NCI-H2029 (cell line): ENCODE measurements around the gene PIK3CA.

Source experiments
- DNase-seq: peaks from one replicate; lab custom pipeline; 2025; lab: John Stamatoyannopoulos, UW

Gene PIK3CA

DNA sequence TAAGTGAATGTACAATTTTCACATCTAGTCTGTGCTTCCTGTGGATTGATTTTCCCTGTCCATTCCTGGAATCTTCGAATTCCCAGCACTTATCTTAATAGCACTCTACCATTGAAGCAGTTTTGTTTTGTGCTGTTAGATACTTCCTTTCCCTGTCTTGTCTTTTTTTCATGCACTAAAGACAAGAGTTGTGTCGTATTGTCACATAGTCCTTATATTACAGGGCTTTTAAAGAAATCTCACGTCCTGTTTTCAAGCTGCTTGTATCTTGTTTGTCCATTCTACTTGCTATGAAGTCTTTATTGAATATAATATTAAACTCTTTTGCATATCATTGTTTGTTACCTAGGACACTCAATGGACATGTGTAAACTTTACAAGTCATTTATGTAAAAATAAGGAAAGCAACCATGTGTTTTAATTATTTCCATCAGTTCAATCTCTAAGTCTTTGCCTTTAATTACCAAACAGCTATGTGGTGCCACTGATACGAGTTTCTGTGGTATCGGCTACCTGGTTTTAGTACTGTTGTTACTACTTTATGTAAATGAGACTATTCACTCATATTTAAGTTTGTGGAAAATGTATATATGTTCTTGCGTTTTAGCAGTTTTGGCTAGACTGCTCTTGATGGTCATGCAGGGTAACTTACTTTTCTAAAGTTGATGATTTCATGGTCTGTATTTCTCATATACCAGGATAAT is 10.3 kb downstream of the PIK3CA start:
- DNase-seq, result no peak

DNA sequence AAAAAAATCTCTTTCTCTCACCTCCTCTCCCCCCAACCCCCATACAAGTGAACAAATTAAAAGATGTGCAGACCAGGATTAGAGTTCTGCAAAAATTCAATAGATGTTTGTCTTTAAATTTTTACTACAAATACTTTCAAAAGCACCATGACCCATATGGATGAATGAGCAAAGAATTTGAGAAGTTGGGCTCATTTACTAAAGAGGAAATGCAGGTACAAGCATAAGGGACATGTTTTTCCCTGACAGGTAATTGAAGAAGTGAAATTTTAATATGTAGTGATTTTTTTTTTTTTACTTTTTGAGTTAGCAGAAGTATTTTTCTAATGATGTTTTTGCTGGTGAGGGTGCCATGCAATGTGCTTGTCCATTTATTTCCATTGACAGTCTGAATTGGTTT is 15.3 kb downstream of the PIK3CA start:
- no peak for DNase-seq

DNA sequence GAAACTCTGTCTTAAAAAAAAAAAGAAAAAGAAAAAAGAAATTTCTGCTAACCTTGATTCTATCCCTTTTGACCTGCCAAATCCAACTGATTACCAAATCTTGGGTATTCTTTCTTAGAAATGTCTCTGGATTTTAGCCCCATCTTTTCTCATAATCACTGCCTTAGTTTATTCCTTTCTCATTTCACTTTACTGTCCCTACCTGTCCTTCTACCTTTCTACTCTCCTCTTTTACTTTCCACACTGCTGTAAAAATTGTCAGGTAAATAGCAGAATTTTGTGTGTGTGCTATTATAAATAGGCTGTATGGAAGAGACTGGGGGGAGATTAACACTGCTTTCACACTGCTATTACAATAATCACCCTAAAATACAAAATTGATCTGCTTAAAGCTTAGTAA is 16.7 kb downstream of the PIK3CA start:
- no peak for DNase-seq

DNA sequence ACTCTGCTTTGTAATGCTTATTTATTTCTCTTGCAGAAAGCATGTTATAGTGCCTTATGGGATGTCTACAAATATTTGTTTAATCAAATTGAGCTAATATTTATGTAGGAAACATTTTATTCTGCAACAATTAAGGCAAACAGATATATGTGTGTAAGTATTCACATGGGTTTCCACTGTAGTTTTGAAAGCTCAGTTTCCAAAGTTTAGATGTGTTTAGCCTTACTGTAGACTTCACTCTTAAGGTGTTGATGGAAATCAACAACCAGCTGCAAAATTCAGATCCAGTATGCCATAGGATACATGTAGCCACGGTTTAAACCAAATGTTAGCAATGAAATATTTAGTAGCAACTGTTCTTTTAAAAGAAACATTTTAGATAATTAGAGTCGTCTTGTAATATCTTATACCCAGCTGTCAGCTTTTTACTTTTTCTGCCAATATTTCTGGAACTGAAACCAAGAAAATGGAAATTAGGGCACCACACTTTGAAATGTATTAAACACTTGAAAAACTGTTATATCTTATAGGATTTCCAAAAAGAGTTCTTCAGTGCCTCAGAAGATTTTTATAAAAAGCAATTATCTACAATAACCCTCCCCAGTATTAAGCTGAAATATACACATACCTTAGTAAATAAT is 18.5 kb downstream of the PIK3CA start:
- no peak for DNase-seq

DNA sequence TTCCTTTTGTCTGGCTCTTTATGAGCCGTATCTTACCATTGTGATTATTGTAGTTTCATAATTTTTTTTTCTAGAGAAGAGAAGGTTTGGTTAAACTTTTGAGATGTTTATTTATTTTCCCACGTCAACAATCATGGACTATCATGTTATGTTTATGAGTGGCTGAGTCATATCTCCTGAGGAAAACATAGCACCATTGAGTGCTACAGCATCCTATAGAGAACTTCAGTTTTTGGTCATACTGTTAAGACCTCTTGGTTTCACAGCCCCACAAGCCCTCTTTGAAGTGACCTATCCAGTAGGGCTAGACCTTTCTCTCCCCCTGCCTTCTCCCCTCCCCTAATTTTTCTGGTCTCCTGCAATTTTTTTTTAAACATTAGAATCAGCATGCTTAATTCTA is 20.8 kb downstream of the PIK3CA start:
- DNase-seq, result no peak

DNA sequence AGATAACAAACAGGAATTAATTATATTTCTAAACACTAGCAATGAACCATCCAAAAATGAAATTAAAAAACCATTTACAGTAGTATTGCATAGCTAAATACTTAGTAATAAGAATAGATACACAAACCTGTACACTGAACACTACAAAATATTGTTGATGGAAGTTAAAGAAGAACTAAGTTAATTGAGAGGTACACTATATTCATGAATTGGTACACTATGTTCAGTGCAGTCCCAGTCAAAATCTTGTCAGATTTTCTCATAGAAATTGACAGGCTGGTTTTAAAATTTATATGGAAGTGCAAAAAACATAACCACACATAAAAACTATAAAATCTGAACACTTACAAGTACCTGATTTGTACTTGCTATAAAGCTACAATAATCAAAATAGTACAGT is 24.4 kb downstream of the PIK3CA start:
- no peak for DNase-seq

DNA sequence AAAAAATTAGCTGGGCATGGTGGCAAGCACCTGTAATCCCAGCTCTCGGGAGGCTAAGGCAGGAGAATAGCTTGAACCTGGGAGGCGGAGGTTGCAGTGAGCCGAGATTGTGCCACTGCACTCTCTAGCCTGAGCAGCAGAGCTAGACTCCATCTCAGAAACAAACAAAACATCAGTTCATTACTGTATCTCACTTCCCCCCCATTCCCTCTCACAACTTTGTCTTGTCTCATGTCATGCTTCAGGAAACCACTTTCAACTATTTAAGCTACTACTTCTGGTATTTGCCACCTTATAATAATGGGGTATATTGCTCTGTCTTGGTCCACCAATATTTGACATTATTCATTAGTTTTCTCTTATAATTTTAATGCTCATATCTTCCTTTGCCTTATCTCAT is 26.2 kb downstream of the PIK3CA start:
- no peak for DNase-seq

DNA sequence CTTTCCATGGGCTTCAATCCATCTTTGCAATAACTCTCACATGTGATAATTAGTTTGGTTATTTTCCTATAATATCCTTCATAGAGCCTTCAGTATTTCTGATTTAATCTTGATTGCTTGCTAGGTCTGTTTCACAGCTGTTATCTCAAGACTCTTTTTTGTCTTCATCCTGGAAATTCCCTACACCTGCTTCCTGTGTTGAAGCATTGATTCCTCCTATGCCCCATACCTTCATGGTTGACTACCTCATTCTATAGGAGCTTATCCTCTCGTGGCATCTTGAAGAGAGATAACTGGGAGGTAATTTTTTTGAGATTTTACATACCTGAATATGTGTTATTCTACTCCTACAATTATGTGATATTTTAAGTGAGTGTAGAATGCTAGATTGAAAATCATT is 26.7 kb downstream of the PIK3CA start:
- DNase-seq, result no peak

DNA sequence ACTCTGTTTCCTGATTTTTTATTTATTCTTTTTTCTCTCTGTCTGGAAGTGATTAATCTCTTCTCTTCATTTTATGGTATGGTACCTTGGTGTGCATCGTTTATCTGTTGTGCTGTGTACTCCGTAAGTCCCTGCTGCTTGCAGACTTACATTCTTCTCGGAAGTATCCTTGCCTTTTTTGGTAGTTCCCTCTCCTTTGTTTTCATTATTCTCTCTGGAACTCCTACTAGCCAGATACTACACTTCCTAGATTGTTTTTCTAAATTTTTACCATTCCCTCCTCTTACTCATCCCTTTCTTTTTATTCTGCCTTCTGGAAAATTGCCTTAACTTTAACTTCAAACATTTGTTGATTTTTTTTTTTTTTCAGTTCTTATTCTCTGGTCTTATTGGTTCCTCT is 27.2 kb downstream of the PIK3CA start:
- no peak for DNase-seq

DNA sequence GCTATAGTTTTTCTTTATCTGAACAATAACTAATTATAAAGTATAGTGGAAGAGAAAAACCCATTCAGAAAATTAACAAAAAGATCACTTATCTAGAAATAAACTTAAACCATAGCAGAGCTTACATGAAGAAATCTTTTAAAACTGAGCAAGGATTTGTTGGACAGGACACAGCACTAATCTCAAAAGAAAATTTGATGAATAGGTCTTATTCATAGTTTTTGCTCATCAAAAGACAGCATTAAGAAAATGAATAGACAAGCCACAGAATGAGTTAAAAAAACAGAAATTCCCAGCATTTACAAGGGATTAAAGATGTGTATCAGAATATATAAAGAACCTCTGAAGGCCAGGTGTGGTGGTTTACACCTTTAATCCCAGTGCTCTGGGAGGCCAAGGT is 29.5 kb downstream of the PIK3CA start:
- no peak for DNase-seq

DNA sequence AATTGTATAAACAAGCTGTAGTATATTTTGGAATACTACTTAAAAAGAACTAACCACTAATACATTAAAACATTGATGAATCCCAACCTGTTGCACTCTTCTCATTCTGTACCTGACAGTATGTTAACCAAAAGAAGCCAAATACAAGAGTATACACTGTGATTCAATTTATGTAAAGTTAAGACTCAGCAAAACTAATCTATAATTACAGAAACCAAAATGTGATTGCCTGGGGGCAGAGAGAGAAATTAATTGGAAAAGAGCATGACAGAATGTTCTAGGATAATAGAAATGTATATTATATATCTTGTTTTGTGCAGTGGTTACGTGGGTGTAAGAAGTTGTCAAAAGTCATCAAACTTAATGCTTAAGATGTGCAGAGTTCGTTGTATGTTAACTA is 31.1 kb downstream of the PIK3CA start:
- no peak for DNase-seq

DNA sequence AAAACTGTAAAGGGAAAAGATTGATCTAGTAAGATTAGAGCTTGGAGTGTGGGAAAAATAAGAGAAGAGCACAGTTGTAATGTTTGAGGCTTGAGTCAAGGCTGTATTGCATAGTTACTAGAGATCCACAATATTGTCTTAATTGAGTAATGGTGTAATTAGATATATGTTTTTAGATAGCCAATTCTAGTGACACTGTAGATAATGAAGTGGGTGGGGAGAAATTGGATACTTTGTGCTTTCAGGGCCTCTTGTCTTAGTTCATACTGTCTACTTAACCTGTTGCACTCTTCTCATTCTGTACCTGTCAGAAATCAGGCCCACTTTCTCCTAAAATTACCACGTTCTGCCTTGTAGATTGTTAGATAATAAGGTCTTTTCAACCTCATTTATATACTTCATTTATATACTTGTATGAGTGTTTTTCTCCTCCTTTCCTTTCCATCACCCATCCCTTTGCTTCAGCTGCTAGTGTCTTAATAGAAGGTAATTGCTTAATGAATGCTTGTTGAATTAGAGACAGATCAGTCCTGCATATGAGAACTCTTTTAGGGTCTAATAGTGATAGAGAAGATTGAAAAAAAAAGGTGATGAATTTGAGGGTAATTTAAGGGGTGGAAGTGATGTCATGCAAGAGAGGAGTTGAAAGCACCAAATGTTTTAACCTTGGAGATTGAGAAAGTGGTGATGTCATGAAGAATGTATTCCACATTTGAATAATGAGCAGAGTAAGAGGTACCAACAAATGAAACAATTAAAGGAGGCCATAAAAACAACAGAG is 32.0 kb downstream of the PIK3CA start:
- peak; percentile 33 for DNase-seq

DNA sequence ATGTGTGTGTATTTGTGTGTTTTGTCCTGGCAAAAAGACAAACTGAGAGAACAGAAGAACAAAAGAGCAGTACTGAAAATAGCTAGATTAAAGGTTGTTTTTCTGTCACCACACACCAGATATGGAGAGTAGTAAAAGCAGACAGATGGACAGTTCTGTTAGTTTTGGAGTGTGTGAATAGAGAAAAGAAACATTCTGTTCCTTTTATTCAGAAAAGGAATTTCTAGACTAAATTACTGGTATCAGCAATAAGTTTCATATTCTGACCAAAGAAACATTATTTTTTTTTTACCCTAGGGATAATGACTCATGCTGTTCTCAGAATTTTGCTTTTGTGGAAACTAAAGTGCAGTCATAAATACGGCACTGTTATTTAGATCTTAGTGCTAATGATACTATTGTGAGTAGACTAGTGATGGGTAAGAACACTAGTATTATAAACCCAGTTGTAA is 32.9 kb downstream of the PIK3CA start:
- no peak for DNase-seq

DNA sequence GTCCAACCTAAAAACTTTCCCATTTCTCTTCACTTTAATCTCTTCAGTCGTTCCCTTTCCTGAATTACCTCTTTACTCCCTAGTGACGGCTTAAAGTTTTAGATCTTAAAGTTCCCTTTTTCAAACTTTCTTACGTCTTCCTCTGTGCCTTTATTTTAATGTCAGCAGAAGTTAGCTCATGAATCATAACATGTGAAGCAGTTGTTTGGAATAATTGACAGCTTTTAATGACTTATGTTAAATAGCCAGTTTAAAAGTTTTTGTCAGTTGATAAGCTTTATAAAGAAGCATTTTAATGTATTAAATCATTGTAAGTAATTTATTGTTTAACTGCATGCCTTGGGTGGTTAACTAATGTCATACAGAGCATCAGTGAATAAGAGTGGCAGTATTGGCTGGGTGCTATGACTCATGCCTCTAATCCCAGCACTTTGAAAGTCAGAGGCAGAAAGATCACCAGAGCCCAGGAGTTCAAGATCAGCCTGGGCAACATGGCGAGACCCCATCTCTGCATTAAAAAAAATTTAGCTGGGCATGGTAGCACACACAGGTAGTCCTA is 33.9 kb downstream of the PIK3CA start:
- no peak for DNase-seq

DNA sequence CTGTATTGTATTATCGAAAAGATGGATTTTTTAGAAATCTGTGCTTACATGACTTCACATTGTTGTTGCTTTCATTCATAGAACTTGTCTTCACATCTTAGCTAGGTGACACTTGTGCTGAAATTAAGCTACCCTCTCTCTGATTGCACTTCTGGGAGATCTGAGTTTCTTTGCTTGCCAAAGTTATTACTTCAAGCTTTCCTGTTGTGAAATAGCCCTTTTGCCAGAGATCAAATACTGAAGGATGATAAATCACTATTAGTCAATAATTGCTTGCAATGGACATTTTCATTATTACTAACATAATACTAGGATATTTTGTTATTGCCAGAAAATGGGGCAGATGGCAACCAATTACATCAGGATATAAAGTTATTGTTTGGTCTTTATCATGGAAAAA is 34.7 kb downstream of the PIK3CA start:
- no peak for DNase-seq

DNA sequence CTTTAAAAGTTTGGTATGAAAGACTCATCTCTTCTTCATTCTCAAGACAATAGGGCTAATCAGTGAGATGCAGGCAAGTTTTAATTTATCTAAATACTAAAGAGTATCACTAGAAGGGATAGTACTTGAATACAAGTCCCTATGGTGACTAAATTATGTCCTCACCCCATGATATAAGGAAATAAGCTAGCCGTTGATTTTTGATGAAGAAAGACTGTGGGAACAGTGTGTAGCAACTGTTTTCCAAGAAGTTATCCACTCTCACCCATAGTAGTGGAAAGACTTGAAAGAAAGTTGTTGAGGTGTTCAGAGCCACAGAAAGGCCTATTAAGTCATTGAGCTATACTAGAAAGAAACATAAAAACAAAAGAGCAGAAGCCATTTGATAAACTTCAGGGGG is 36.7 kb downstream of the PIK3CA start:
- DNase-seq, result no peak

DNA sequence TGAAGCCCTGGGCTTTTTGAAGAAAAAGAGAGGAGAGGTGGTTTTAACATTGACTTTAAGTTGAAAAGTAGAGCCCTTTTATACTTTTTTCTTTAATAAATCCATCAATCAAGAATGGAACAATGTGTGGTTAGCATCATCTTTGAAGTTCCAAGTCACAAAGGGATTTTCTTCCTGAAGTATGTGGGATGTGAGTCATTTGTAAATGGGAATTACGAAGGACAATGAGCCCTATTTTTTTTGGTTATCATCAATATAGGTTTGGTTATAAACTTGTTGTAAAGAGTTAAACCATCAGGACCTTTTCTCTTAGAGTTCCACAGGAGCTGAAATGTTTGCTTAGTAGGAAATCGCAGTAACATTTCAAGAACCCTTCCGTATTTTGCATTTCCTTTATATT is 38.3 kb downstream of the PIK3CA start:
- no peak for DNase-seq

DNA sequence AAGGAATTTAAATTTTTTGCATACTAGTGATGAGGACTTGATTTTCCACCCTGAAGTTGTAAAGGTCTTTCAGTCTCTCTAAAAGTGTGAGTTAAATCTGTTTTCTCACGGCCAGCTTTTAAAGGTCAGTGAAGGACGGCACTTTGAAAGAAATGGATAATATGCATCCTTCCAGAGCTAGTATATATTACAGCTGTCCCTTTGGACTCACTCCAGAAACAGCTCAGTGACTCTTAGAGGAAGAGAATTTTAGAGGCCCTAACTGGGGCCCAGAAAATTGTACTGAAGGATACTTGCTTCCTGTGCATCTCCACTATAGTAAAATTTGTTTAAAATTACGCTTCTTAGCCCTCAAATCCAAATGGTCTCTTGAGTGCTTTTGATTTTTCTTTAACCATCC is 41.6 kb downstream of the PIK3CA start:
- DNase-seq, result no peak

DNA sequence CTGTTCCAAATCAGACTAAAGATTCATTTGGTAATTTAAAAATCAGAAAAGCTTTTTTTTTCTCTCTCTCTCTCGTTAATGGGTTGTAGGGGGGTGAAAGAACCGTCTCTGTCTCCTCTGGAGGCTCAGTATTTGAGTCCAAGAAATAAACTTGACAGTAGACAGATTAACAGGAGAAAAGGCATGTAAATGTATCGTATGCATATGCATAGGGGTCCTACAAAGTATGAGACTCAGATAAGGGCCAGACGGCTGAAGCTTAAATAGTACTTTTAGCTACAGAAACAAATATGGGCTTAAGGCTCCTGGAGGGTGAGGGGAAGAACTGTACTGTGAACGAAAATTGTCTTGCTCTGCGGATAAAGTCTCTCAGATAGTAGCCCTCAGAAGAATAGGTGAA is 42.4 kb downstream of the PIK3CA start:
- no peak for DNase-seq

DNA sequence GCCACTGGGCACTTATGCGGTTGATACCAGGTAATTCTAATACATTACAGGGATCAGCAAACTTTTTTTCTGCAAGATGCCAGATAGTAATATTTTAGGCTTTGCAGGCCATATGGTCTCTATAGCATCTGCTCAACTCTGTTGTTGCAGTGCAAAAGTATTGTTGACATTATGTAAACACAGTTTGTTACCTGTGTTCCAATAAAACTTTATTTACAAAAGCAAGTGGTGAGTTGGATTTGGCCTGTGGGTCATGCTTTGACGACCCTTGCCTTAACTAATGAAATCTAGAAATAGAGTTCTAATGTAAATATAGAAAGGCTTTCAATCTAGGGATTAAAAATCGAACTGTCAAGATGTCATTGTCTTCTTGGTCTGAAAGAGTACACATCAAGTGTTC is 44.4 kb downstream of the PIK3CA start:
- no peak for DNase-seq

DNA sequence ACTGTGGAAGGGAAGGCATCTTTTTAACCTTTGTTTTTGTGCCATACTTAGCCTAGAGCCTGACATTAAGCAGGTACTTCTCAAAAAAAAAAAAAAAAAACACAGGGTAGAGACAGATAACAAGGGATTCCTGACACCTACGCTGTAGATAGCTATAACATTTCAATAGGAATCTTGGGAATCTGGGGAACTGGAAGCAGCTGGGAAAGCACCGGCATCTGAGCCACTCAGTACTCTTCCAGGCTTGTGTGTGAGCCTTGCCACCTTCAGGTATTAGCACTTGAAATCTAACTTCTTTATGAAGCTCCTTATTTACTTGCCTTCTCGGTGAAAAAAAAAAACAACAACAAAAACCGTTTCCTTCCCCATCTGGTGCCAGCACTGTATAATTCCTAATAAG is 46.8 kb downstream of the PIK3CA start:
- no peak for DNase-seq

DNA sequence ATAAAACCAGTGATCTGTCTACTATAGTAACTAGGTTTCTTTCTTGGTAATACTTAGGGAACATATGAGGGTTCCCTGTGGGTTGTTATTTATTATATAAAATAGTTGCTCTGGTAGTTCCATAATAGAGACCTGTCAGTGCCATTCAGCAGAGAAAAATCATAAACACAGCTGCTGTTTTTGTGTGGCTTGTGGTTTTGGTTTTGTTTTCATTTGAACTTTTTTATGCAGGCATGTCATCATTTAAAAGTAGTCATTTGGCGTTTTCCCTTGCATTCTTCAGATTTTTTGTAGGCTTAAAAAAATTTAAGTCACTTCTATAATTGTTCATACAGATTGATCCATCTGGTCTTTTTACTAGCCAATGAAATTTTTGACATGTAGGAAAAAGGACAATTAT is 47.9 kb downstream of the PIK3CA start:
- DNase-seq, result no peak

DNA sequence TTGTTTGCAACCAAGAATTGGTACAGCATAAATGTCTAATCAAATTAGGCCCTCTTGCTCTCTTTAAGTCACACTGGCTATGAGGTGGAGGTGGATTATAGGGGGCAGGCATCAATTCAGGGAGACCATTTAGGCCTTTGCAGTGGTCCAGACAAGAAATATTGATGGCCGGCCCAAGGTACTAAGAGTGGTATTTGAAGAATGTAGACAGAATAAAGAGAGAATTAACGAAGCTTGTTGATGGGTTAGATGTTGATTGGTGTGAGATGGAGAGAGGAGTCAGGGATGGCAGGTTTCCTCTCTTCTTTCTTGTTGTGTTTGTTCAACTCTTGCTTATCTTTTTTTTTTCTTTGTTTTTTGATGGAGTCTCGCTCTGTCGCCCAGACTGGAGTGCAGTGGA is 48.5 kb downstream of the PIK3CA start:
- no peak for DNase-seq
